Measurements from ENCODE around the gene PLA1A.
"Not testable (repeated sequence)": the region's sequence is repeated elsewhere in the genome, so short reads cannot be mapped to it uniquely, and the experiment has no call there.

The PLA1A gene

DNA sequence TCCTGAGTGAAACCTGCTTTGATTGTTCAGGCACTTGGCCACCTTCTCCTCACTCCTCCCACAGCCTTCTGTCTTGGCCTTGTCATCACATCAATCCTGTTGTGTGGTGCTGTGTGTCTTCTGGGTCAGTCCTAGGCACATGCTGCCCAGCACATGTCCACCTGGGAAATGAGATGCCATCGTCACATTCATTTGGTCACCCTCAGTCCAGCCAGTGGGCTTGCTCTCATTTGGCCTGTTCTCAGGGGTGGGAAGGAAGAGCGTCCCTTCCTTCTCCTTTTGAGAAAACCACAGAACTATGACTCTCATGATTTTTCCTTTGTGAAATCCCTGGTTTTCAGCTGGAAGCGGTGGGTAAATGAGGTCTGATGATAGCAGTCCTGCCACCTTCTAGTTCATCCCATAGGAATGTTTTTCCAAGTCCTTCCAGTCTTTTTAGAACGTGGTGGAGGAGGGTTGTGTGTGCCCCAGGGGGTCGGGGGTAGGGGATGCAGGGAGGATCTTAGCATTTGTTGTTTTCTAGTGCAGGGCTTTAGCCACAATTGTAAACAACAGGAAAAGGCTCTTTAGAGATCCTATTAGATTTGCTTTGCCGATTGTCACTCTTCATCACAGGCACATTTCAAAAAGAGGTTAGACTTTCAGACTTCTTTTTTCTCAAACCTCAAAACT is 8.4 kb upstream of the PLA1A start:
- H3K4me1 Mint-ChIP-seq, result no peaks in the 10 kb centered on the region
- H3K4me3 Mint-ChIP-seq, result no peak overlapping the region
- peaks cover 4% of the 10 kb centered on the region for H3K9me3 Mint-ChIP-seq
- H3K27ac Mint-ChIP-seq, result no peak overlapping the region
- peaks cover 3% of the 10 kb centered on the region for H3K27me3 Mint-ChIP-seq (ENCODE audit: low read depth)
- TF ChIP-seq, protein P1, sequence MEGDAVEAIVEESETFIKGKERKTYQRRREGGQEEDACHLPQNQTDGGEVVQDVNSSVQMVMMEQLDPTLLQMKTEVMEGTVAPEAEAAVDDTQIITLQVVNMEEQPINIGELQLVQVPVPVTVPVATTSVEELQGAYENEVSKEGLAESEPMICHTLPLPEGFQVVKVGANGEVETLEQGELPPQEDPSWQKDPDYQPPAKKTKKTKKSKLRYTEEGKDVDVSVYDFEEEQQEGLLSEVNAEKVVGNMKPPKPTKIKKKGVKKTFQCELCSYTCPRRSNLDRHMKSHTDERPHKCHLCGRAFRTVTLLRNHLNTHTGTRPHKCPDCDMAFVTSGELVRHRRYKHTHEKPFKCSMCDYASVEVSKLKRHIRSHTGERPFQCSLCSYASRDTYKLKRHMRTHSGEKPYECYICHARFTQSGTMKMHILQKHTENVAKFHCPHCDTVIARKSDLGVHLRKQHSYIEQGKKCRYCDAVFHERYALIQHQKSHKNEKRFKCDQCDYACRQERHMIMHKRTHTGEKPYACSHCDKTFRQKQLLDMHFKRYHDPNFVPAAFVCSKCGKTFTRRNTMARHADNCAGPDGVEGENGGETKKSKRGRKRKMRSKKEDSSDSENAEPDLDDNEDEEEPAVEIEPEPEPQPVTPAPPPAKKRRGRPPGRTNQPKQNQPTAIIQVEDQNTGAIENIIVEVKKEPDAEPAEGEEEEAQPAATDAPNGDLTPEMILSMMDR (IDR thresholded peaks at IDR 0.05; ENCODE audit: unreplicated experiment in 3 of 3), result no peak
- H3K36me3 Mint-ChIP-seq (ENCODE audit: low read depth), result no peaks in the 10 kb centered on the region

DNA sequence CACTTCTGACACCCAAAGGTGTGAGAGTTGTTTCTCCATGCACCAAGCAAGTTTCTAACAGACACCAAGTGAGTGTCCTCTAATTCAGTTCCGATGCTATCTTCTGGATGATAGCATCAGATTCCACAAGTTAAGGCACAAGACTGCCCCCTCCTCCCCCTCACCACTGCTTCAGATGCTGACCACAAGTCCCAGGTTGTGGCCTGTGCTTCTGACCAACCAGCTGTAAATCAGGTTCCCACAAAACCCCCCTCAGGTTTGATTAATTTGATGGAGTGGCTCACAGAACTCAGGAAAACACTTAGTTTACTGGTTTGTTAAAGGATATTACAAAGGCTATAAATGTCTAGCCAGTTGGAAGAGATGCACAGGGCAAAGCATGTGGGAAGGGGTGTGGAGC is 7.0 kb upstream of the PLA1A start:
- H3K36me3 Mint-ChIP-seq (ENCODE audit: low read depth), result no peaks in the 10 kb centered on the region

DNA sequence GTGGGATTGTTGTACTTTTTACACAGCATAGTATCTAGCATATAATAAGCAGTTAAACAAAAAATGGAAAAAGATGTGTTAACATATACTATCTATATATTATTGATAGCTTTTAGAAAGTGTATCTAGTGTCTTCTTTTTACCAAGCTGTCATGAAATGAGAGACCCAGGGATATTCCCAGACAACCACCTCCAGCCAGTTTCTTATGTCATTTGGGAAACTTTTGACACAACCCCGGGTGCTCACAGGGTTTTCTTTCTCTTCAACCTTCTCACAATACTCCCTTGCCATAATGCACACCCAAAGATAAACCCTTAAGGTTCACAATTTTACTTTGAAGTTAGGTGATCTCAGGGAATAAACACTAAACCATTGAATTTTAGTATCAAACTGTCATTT is 4.8 kb upstream of the PLA1A start:
- Mint-ChIP-seq H3K9me3 (peaks cover 4% of the 10 kb centered on the region), H3K27ac (no peak overlapping the region), H3K4me3 (no peak overlapping the region), H3K4me1 (peaks cover 16% of the 10 kb centered on the region), H3K36me3 (ENCODE audit: low read depth) (no peaks in the 10 kb centered on the region), H3K27me3 (ENCODE audit: low read depth) (peaks cover 3% of the 10 kb centered on the region)
- TF ChIP-seq, protein P1 (IDR thresholded peaks at IDR 0.05; ENCODE audit: unreplicated experiment in 3 of 3), result no peak

More for the DNA sequence above, 7.0 kb upstream of the PLA1A start:
- Mint-ChIP-seq H3K4me1 (no peaks in the 10 kb centered on the region), H3K27ac (no peak overlapping the region), H3K4me3 (no peak overlapping the region), H3K9me3 (peaks cover 4% of the 10 kb centered on the region), H3K27me3 (ENCODE audit: low read depth) (peaks cover 3% of the 10 kb centered on the region)
- TF ChIP-seq, protein P1 (IDR thresholded peaks at IDR 0.05; ENCODE audit: unreplicated experiment in 3 of 3), result no peak

DNA sequence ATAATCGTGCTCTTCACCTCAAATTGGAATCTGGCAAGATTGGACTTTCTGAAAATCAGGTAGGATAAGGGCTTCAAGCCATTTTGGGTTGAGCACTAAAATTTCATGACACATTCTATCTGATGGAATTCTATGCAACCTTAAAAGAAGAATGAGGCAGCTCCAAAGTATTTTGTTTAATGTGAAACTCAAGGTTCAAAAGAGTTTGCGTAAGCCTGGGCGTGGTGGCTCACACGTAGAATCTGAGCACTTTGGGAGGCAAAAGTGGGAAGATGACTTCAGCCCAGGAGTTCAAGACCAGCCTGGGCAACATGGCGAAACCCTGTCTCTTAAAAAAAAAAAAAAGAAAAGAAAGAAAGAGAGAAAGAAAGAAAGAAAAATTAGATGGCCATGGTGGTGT is 3.6 kb upstream of the PLA1A start:
- Mint-ChIP-seq H3K27ac (no peak overlapping the region), H3K27me3 (ENCODE audit: low read depth) (peaks cover 3% of the 10 kb centered on the region), H3K36me3 (ENCODE audit: low read depth) (no peaks in the 10 kb centered on the region), H3K4me3 (no peak overlapping the region), H3K9me3 (peaks cover 4% of the 10 kb centered on the region), H3K4me1 (peaks cover 24% of the 10 kb centered on the region)
- TF ChIP-seq, protein P1 (IDR thresholded peaks at IDR 0.05; ENCODE audit: unreplicated experiment in 3 of 3), result no peak

DNA sequence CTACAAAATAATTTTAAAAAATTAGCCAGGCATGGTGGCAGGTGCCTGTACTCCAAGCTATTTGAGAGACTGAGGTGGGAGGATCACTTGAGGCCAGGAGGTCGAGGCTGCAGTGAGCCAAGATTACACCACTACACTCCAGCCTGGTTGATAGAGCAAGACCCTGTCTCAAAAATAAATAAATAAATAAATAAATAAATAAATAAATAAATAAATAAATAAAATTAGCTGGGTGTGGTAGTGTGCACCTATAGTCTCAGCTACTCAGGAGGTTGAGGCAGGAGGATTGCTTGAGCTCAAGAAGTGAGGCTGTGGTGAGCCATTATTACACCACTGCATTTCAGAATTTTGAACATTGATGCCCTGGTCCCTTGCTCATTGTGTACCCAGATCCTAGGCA is 2.8 kb upstream of the PLA1A start:
- not testable (repeated sequence) for H3K27me3 Mint-ChIP-seq (ENCODE audit: low read depth); H3K4me3 Mint-ChIP-seq; H3K27ac Mint-ChIP-seq; H3K9me3 Mint-ChIP-seq; H3K36me3 Mint-ChIP-seq (ENCODE audit: low read depth)
- peaks cover 26% of the 10 kb centered on the region for H3K4me1 Mint-ChIP-seq

DNA sequence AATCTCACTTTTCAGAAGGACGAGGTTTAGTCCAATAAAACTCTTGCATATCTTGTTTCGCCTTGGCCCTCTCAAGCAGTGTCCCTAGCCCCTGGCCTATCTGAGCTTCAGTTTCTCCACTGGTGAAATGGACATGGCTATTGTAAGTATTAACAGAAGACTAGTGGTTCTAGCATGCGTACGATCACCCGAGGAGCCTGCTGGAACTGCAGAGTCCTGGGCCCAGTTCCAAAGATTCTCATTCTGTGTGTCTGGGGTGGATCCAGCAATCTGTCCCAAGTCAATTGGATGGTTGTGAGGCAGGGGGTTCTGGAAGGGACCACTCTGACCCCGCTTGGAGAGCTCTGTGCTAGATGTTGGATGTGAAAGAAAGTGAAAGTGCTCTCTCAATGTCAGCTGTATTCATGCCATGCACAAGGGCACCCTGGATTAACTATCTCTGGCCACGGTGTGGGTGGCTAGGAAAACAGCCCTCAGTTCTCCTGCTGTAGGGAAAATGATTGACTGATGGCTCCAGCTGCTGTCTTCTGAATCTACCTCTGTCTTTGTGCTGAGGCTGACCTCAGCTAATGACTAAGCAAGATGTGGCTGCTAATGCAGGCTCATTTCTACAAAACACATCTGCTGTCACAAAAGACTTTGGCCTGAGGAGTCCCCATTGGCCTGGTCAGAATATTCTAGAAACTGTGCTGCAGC is 1.9 kb upstream of the PLA1A start:
- no peak overlapping the region for H3K4me3 Mint-ChIP-seq
- H3K27me3 Mint-ChIP-seq (ENCODE audit: low read depth), result peaks cover 3% of the 10 kb centered on the region
- no peak overlapping the region for H3K27ac Mint-ChIP-seq
- TF ChIP-seq, protein P1 (IDR thresholded peaks at IDR 0.05; ENCODE audit: unreplicated experiment in 3 of 3), result no peak
- H3K9me3 Mint-ChIP-seq, result no peaks in the 10 kb centered on the region
- peaks cover 26% of the 10 kb centered on the region for H3K4me1 Mint-ChIP-seq
- H3K36me3 Mint-ChIP-seq (ENCODE audit: low read depth), result no peaks in the 10 kb centered on the region

Measured in nephron (organoid).